MG63 (cell line): ENCODE data around the gene SAP30L. TPM values are rescaled to one million over a fixed set of nuclear protein-coding genes. Genes with fewer than 3 reads are reported as not detected.

Source experiments
- DNase-seq: peaks from one replicate; pipeline ENCODE4 v3.0.0-alpha.2; 2020
- H3K27me3 ChIP-seq: fragments of 250-450 bp; sonication (Bioruptor Pico); 2 replicates; pipeline ENCODE4 v1.5.1; 2020; ENCODE audit warnings: mild to moderate bottlenecking, moderate library complexity
- H3K36me3 ChIP-seq: fragments of 250-450 bp; sonication (Bioruptor Pico); 2 replicates; pipeline ENCODE4 v1.5.1; 2020; ENCODE audit warnings: mild to moderate bottlenecking, moderate library complexity
- H3K4me3 ChIP-seq: fragments of 250-450 bp; sonication (Bioruptor Pico); 2 replicates; pipeline ENCODE4 v1.5.1; 2020; ENCODE audit warnings: mild to moderate bottlenecking, moderate library complexity
- H3K9me3 ChIP-seq: fragments of 250-450 bp; sonication (Bioruptor Pico); 2 replicates; pipeline ENCODE4 v1.5.1; 2020; ENCODE audit warnings: mild to moderate bottlenecking, moderate library complexity
- total RNA-seq: library from RNA; depleted of rRNA; stranded (reverse); fragments of >200 nt; shearing (Covaris generic); gene quantifications from 2 replicates; pipeline ENCODE4 v1.2.3, GENCODE V29; 2014; ENCODE audit warnings: low replicate concordance; rRNA removed

Gene SAP30L, protein sequence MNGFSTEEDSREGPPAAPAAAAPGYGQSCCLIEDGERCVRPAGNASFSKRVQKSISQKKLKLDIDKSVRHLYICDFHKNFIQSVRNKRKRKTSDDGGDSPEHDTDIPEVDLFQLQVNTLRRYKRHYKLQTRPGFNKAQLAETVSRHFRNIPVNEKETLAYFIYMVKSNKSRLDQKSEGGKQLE
- total RNA-seq, result 33.4 and 39.2 TPM in 2 replicates

DNA sequence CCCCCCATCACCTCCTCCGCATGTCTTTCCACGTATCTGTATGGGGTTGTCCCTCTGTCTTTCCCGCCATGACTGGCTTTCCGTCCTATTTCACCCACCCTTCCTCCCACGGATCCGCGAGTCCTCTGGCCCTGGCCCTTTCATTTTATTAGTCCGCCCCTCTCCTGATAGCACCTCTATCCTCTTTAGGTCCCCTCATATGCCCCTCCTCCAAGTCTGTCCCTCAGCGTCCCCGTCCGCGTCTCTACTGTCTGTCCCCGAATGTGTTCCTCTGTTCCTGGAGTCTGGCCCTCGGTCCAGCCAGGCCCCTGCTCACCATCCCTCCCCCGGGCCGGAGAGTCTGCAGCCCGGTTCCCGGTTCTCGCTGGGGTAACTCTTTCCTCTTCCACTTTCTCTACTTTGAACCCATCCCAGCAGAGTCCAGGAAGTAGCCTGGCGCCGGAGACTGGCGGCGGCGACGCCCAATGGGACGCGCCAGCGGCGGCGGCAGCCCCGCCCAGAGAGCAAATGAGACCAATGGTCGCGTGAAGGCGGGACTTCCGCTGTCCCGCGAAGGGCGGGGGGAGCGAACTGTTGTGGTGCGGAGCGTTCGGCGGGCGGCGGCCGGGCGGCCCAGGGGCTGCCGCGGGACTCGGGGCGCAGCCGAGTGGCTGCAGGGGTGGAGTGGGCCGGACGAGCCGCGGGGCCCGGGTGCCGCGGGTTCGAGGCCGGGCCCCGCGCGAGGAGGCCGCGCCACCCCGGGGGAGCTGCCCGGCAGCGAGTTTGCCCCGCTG lies at the start of gene SAP30L:
TSS of gene SAP30L (plus strand) at position 576 of the 773 bp plus-strand sequence. CDS start 608 bp downstream, outside the sequence.
- peak within 1 kb of the TSS; percentile 99 for H3K4me3 ChIP-seq
- no peaks in the 10 kb centered on the region for H3K9me3 ChIP-seq
- H3K27me3 ChIP-seq, result no peaks in the 10 kb centered on the region
- peak; percentile 97 for DNase-seq
- peaks cover 20% of the 10 kb centered on the region for H3K36me3 ChIP-seq

DNA sequence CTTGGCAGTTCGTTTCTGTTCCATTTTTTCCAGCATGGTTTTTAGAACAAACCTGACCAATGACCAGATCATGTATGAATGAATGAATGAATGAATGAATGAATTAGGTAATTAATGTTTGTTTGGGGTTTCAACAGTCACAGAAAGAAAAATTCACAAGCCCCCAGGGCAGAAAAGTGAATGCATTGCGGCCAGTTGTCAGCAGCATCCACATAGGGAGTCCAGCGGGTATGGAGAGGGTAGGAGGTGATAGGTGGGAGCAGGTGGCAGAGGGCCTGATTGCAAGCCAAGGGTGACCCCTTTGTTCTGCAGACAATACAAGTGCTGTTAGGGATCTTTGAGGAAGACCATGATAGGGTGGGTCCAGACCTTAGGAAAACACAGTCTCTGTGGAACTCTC lies 49.7 kb upstream of the SAP30L start:
- H3K4me3 ChIP-seq, result no peak overlapping the region
- no peaks in the 10 kb centered on the region for H3K9me3 ChIP-seq
- H3K27me3 ChIP-seq, result no peaks in the 10 kb centered on the region
- H3K36me3 ChIP-seq, result no peaks in the 10 kb centered on the region
- DNase-seq, result no peak

DNA sequence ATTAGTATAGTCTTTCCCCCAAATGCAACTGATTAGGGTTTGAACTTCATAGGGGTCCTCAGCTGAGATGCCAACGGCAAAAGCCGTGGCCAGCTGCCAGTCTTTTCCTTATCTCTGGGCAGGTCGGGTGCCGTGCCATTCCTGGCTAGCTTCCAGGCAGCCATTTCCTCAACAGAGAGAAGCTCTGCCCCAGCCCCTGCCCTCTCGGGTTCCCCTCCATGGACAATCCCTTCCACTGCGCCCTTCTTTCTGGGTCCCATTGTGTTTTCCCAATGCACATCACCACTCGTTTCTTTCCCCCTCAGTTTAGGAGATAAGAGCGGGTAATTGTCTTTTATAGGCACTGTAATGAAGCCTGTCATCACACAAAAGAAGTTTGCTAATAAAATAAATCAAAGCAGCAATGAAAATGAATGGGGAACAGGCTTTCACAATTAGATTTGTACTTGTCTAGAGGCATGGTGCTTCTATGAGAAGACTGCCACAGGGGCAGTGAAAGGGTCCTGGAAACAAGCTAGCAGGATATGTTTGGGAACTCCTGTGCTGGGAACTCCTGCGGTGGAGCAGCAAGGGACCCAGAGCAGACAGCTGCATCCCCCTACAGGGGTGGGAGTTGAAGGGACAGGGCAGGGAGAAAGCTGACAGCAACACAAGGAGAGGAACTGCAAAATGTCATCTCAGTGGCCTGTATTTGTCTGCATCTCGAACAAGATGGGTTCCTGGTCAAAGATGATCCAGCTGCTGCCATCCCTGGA lies 48.0 kb upstream of the SAP30L start:
- Histone ChIP-seq H3K27me3 (no peaks in the 10 kb centered on the region), H3K36me3 (no peaks in the 10 kb centered on the region), H3K4me3 (no peak overlapping the region), H3K9me3 (no peaks in the 10 kb centered on the region)
- DNase-seq, result no peak

DNA sequence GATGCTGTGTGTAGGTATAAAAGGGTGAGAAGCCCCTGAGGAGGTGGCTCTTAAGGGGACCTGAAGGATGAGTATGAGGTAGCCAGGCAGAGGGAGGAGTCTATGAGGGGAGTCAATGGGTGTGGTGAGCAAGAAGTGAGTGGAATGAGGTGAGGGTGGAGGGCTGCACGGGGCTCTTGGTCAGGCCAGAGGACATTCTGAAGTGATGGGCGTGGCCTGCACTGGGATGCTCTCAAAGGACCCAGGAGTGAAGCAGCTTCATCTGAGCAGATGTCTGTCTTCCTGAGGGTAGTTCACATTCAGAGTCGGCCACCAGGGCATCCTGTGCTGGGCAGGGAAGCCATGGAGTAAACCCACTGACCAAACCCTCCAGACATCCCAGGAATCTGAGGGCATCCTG lies 45.1 kb upstream of the SAP30L start:
- Histone ChIP-seq H3K9me3 (no peaks in the 10 kb centered on the region), H3K27me3 (no peaks in the 10 kb centered on the region), H3K36me3 (no peaks in the 10 kb centered on the region), H3K4me3 (no peak overlapping the region)
- DNase-seq, result no peak

DNA sequence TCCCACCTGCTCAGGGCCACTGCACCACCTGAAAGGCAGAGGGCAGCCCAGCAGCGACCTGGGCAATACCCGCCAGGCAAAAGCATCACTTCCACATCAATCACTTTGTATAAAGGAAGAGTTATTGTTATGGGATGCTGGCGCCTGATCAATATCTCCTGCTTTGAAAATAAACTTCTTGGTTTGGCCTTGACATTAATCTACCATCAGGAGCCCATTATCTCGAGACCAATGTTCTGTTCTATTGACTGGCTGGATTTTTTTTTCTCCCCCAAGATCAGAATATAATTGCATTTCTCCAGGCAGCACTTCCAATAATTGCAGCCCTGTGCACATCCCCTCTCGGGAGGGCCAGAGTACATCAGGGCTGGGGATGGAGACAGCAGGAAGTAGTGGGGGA lies 44.4 kb upstream of the SAP30L start:
- H3K27me3 ChIP-seq, result no peaks in the 10 kb centered on the region
- no peaks in the 10 kb centered on the region for H3K9me3 ChIP-seq
- H3K36me3 ChIP-seq, result no peaks in the 10 kb centered on the region
- DNase-seq, result no peak
- no peak overlapping the region for H3K4me3 ChIP-seq

DNA sequence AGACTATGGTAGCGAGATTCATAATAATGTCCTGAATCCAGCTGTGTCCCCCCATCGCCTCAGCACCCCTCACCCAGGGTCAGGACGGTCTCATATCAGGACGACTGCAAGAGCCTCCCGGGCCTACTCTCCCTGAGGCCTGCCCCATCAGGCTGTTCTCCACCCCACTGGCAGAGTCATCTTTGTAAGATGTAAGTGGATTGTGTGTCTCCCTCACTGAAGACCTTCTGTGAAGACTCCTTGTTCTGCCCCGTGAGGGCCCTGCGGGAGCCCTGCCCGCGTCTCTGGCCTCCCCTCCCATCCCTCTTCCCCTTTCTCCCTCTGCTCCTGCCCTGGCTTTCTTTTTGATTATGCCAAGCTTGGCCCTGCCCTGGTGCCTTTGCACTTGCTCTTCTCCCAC lies 43.9 kb upstream of the SAP30L start:
- Histone ChIP-seq H3K27me3 (no peaks in the 10 kb centered on the region), H3K36me3 (no peaks in the 10 kb centered on the region), H3K4me3 (no peak overlapping the region), H3K9me3 (no peaks in the 10 kb centered on the region)
- no peak for DNase-seq

DNA sequence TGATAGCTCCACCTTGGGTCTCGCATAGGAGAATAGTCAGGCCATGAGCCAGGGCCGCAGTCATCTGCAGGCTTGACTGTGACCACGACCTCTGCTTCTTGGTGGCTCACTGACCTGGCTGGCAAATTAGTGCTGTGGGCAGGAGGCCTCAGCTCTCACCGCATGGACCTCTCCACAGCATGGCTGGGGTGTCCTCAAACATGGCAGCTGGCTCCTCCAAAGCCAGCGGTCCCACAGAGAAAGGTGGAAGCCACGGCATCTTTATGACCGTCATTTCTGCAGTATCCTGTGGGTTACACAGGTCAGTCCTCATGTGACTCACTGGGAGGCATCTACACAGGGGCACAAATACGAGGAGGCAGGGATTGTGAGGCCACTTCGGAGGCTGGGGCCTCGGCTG lies 43.2 kb upstream of the SAP30L start:
- DNase-seq, result no peak
- Histone ChIP-seq H3K36me3 (no peaks in the 10 kb centered on the region), H3K27me3 (no peaks in the 10 kb centered on the region), H3K9me3 (no peaks in the 10 kb centered on the region), H3K4me3 (no peak overlapping the region)

DNA sequence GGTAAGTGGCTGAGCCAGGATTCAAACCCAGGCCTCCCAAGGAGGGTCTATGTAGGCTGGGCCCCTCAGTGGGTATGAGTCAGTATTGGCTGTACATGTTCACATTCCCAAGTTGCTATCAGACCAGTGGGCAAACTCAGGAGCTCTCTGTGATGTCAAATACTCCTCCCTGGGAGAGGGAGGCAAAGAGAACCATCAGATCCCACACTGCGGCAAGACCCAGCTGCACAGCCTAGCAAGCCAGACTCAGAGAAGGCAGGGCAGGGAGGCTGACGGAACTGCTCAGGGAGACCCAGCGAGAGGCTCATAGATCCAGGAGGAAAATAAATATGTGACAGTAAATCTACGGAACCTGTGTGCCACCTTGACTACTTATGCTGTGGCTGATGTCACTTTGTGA lies 42.6 kb upstream of the SAP30L start:
- Histone ChIP-seq H3K9me3 (no peaks in the 10 kb centered on the region), H3K27me3 (no peaks in the 10 kb centered on the region), H3K4me3 (no peak overlapping the region), H3K36me3 (no peaks in the 10 kb centered on the region)
- DNase-seq, result no peak

DNA sequence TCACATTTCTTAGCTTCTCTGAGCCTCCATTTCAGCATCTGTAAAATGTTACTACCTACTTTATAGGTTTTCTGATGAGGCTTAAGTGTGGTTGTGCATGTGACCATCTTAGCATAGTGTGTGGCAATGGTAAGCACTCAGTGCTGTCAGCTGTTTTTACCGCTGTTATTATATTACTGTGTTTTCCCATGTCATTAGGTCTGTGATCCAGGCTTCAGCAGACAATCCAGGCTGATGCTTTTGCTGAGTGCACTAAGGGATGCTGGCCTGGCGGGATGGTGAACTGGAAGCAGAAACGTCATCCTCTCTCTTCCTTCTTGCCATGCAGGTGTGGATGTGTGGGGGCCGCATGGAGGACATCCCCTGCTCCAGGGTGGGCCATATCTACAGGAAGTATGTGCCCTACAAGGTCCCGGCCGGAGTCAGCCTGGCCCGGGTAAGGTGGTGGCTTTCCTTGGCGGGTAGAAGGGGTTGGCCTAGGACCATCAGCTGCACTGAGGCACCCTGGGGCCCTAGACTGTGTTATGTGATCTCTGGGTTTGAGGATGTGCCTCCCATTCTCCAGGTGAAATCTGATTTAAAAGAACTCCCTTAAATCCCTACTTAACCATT lies 41.9 kb upstream of the SAP30L start:
- no peak for DNase-seq
- no peaks in the 10 kb centered on the region for H3K36me3 ChIP-seq
- no peaks in the 10 kb centered on the region for H3K9me3 ChIP-seq
- H3K4me3 ChIP-seq, result no peak overlapping the region
- H3K27me3 ChIP-seq, result no peaks in the 10 kb centered on the region

DNA sequence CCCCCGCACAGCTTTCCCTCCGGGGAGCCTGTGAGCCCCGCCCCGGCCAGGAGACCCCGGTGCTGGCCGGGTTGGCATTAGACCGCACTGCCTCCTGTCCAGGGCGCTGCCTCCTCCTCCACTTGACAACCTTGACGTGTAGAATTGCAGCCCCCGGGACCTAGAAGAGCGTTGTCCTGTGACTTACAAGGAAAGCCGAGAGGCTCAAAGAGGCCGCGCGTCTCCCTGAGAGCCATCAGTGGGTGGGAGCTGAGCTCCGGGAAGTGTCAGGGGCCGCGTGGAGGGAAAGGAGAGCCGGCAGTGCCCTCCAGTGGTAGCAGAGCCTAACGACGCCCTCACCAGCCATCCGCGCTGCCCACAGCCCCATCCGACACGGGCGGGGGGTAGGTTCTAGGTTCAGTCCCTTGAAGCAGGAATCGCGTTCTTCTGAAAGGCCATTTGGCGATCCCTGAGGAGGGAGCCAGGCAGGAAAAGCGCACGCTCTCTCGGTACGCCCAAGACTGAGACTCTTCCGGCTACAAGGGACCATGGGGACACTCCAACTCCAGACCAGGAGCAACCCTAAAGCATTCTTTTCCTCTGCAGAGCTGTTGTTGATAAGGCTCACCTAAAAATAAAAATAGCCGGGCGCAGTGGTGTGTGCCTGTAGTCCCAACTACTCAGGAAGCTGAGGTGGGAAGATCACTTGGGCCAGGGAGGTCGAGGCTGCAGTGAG lies 40.6 kb upstream of the SAP30L start:
- Histone ChIP-seq H3K27me3 (no peaks in the 10 kb centered on the region), H3K36me3 (no peaks in the 10 kb centered on the region), H3K4me3 (peak overlapping the region; percentile 10; the same call in 1 of the 2 replicates), H3K9me3 (no peaks in the 10 kb centered on the region)
- peak; percentile 83 for DNase-seq

DNA sequence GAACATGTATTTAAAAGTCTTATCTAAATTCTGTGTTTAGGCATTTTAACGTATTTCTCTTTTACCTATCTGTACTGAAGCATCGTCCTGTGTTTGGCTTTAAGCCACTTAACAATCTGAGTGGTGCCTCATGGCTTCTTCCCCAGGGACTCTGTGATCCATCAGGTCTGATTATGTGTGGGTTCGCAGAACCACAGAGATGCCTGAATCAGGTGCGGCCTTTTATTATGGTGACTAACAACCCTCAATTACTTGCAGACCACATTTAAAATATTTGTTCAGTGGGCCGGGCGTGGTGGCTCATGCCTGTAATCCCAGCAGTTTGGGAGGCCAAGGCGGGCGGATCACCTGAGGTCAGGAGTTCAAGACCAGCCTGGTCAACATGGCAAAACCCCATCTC lies 39.6 kb upstream of the SAP30L start:
- Histone ChIP-seq H3K9me3 (no peaks in the 10 kb centered on the region), H3K4me3 (no peak overlapping the region), H3K36me3 (no peaks in the 10 kb centered on the region), H3K27me3 (no peaks in the 10 kb centered on the region)
- no peak for DNase-seq

DNA sequence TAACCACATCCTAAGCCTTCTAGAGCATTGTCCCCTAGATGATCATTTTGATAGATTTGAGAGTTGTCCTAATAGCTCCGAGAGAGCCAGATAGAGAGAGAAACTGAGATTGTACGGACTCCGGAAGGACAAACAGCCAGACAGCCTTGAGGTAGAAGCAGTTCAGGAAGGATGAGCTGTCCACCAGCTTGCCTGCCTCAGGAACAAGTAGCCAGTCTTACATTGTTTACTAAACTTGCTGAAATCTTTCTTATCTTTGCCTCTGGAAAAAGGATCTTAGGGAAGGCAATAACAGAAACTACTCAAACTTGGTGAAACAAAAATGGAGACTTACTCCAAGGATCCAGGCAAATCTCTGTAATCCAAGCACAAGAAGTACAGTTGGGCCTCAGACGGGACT lies 39.0 kb upstream of the SAP30L start:
- Histone ChIP-seq H3K9me3 (no peaks in the 10 kb centered on the region), H3K4me3 (no peak overlapping the region), H3K36me3 (0 out of 2 replicates have a peak, but pooled peaks cover under 1% of the 10 kb centered on the region), H3K27me3 (no peaks in the 10 kb centered on the region)
- no peak for DNase-seq

DNA sequence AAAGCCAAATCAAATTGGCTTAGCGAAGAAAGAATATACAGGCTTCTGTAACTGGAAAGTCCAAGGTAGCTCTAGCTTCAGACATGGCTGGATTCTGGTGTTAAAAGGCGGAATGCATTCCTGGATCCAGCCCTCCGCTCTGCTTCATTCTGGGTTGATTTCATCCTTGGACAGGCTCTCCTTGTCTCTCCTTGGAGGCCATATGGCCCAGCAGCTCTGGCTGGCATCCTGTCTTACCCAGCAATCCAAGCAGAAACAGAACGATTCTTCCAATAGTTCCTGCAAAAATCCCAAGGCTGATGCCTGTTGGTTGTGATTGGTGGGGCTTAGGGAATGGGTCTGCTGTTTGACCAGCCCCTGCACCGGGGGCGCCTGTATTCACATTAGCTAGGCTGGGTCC lies 37.0 kb upstream of the SAP30L start:
- Histone ChIP-seq H3K27me3 (no peaks in the 10 kb centered on the region), H3K36me3 (peaks cover 5% of the 10 kb centered on the region; the same call in 1 of the 2 replicates), H3K4me3 (no peak overlapping the region), H3K9me3 (no peaks in the 10 kb centered on the region)
- DNase-seq, result no peak

DNA sequence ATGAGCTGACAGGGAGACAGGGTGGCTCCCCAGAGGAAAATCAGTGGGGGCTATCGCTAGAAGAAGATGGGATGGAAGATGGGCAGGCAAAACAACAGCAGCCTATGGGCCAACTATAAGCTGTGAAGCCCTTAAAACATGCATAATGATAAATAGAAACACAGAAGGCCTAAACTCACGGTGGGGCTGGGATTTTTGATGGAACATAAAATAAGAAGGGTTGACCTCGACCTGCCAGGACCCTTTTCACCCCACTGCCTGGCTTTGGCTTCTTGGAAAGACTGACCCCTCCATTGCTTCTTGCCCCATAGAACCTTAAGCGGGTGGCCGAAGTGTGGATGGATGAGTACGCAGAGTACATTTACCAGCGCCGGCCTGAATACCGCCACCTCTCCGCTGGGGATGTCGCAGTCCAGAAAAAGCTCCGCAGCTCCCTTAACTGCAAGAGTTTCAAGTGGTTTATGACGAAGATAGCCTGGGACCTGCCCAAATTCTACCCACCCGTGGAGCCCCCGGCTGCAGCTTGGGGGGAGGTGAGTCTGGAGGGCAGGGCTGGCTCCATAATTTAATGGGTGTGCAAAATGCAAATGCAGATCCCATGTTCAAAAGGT lies 36.5 kb upstream of the SAP30L start:
- H3K27me3 ChIP-seq, result no peaks in the 10 kb centered on the region
- no peak for DNase-seq

DNA sequence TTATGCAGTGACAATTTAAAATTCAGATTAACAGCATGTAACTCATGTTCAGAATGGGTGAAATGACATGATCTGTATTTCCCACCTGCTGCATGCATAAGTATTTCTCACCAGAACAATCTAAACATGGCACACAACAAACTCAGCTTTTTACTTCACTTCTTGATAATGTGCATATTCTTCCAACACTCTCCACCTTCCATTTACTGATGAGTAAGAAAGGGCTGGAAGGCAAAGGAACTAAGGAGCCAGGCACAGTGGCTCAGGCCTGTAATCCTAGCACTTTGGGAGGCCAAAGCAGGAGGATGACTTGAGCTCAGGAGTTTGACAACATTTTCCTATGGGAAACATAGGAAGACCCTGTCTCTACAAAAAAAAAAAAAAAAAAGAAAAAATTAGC lies 35.8 kb upstream of the SAP30L start:
- Histone ChIP-seq H3K9me3 (no peaks in the 10 kb centered on the region), H3K36me3 (peaks cover 5% of the 10 kb centered on the region; the same call in 1 of the 2 replicates), H3K4me3 (no peak overlapping the region), H3K27me3 (no peaks in the 10 kb centered on the region)
- DNase-seq, result no peak

More for the DNA sequence above, 36.5 kb upstream of the SAP30L start:
- peaks cover 5% of the 10 kb centered on the region; the same call in 1 of the 2 replicates for H3K36me3 ChIP-seq
- H3K4me3 ChIP-seq, result no peak overlapping the region
- H3K9me3 ChIP-seq, result no peaks in the 10 kb centered on the region

DNA sequence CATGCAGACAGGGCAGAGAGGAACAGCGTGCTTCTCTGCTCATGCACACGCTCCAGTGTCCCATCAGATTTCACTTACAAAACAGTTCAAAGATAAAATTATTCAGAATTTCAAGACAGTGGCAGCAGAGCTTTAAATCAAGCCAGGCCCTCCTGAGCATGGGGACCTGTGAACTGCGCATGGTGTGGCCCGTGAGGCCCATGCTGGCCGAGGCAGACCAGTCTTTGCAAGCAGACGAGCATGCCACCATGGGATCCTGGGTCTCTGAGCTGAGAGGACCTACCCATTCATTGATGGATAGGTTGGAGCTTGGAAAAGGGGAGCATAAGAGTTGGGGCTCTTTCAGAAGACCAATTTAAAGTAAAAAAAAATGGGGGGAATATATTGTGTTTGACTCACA lies 35.0 kb upstream of the SAP30L start:
- Histone ChIP-seq H3K36me3 (peaks cover 5% of the 10 kb centered on the region; the same call in 1 of the 2 replicates), H3K4me3 (no peak overlapping the region), H3K27me3 (no peaks in the 10 kb centered on the region), H3K9me3 (no peaks in the 10 kb centered on the region)
- DNase-seq, result no peak
